ENCODE data around the gene ALLC.

GRCh38 chr2:3682811-3683210, 24.8 kb downstream of the ALLC start:
- TF ChIP-seq CTCF (IDR thresholded peaks at IDR 0.05; ENCODE audit: low read depth, low read length, poor library complexity, severe bottlenecking) (no peak), EZH2phosphoT487 (IDR thresholded peaks at IDR 0.05; ENCODE audit: borderline replicate concordance, low read length) (no peak)
